ENCODE results near the gene ARHGEF28. TPM values are rescaled to one million over a fixed set of nuclear protein-coding genes. Genes with fewer than 3 reads are reported as not detected.
A peak's percentile ranks its signal among the peaks of the same experiment; 100 is the strongest.

ARHGEF28 gene
- total and polyA plus RNA-seq, 10 of the 15 experiments (the other 5 are each of a cell fraction or from before 2014, with no cell fraction given), result 0.10 to 0.72 (median 0.22) TPM; not detected in 2

DNA sequence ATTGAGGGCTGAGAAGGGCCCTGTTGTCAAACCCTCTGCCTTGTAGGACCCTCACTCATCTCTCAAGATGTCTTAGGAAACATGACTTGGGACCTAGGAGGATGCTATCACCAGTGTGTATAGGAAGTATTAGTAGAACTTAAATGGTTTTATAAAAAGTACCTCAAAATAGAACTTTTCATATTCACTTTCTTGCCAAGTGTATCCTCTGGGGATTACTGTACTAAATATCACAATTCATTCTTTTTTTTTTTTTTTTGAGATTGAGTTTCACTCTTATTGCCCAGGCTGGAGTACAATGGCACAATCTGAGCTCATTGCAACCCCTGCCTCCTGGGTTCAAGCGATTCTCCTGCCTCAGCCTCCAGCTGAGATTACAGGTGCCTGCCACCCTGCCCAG is 56.2 kb downstream of the ARHGEF28 start:
- CTCF ChIA-PET, result interaction anchor here (1.6 kb wide), 1 partner anchor 9 kb away, joined by 5 read pairs; no protein-coding TSS in a partner anchor
- ATAC-seq, result no peak; the same call in 2 of the 3 replicates

DNA sequence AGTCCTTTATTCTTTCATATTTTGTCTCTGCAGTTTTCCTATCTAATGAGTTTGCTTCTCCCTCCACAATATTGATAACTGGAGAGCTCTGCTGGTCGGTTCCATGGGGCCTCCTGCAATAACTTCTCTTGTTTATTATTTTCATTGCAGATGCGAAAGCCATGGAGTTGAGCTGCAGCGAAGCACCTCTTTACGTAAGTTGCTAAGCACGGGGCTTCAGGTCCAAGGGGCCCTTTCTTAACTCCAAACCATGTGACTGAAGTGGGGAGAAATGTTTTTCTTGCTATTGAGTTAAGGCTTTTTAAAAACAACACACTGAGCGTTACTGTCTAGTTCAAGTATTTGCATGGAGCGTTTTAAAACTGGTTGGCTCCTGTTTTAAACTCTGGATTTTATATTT is 58.7 kb downstream of the ARHGEF28 start:
- CTCF ChIA-PET, result interaction anchor here (1.7 kb wide), 1 partner anchor 9 kb away, joined by 4 read pairs; no protein-coding TSS in a partner anchor
- Histone ChIP-seq H3K9me3 (replicated peaks; ENCODE audit: control insufficient read depth, insufficient read depth, low read length) (no peaks in the 10 kb centered on the region), H3K9ac (ENCODE audit: control insufficient read depth, insufficient read depth, low read length) (no peak overlapping the region), H4K20me1 (ENCODE audit: control insufficient read depth, insufficient read depth) (no peaks in the 10 kb centered on the region), H3K27me3 (replicated peaks in 1 of 2; ENCODE audit: control insufficient read depth in 2 of 2, insufficient read depth in 2 of 2, low read length in 1 of 2) (no peaks in the 10 kb centered on the region), H3K27ac (ENCODE audit: control insufficient read depth, insufficient read depth) (no peak overlapping the region), H3K4me3 (no peak overlapping the region), H3K36me3 (ENCODE audit: control insufficient read depth in 2 of 2, insufficient read depth in 2 of 2, low read length in 1 of 2) (no peaks in the 10 kb centered on the region), H3K4me1 (ENCODE audit: control insufficient read depth, insufficient read depth, low read length) (peaks cover 2% of the 10 kb centered on the region; the same call in 1 of the 2 replicates), H3K79me2 (ENCODE audit: control insufficient read depth, insufficient read depth, low read length) (no peaks in the 10 kb centered on the region), H2AFZ (ENCODE audit: control insufficient read depth, low read depth, low read length) (no peak overlapping the region), H3K4me2 (ENCODE audit: control insufficient read depth, insufficient read depth) (no peak overlapping the region)
- DNase-seq (ENCODE audit: low read depth, low spot score) (no peak), ATAC-seq (no peak), FAIRE-seq (no peak)
- in situ Hi-C loops (cut with MboI), result no loop called here
- BruUV-seq (replicated peaks), result no TSS peak
- intact Hi-C loops (cut with micrococcal nuclease; ENCODE audit: unreplicated experiment), result loop anchor here (10.0 kb wide), 1 partner anchor 950 kb away; no protein-coding TSS in a partner anchor
- TF ChIP-seq IRF4 (IDR thresholded peaks at IDR 0.05; ENCODE audit: low read depth, low read length) (no peak), SPI1 (IDR thresholded peaks at IDR 0.05; ENCODE audit: borderline replicate concordance, insufficient read depth, low read depth, low read length) (no peak), ZZZ3 (IDR thresholded peaks at IDR 0.05; ENCODE audit: control insufficient read depth, insufficient read length, low read depth) (no peak), KDM1A (IDR thresholded peaks at IDR 0.05; ENCODE audit: borderline replicate concordance) (no peak), KAT2A (conservative IDR thresholded peaks at IDR 0.05; ENCODE audit: control insufficient read depth, low read depth, low read length) (no peak)
- SMC1A ChIA-PET (ENCODE audit: uncharacterized antibody, unreplicated experiment), result interaction anchor here (1.2 to 1.4 kb wide), 2 partner anchors 9 to 49 kb away, joined by 3 to 5 read pairs; no protein-coding TSS in a partner anchor
- WGBS (ENCODE audit: insufficient coverage, insufficient replicate concordance, low lambda C conversion rate, missing lambda C conversion rate), result 64% methylated on average over 7 of the region's 7 CpGs
- RAD21 ChIA-PET (ENCODE audit: unreplicated experiment), result no interaction called here
- POLR2A ChIA-PET, result no interaction called here

More for the DNA sequence above, 56.2 kb downstream of the ARHGEF28 start:
- SMC1A ChIA-PET (ENCODE audit: uncharacterized antibody, unreplicated experiment), result interaction anchor here (0.7 to 2.2 kb wide), 2 partner anchors 11 to 1839 kb away, joined by 3 to 7 read pairs; no protein-coding TSS in a partner anchor
- Histone ChIP-seq H3K79me2 (ENCODE audit: control insufficient read depth, insufficient read depth, low read length) (no peaks in the 10 kb centered on the region), H3K4me2 (ENCODE audit: control insufficient read depth, insufficient read depth) (no peak overlapping the region), H4K20me1 (ENCODE audit: control insufficient read depth, insufficient read depth) (no peaks in the 10 kb centered on the region), H2AFZ (ENCODE audit: control insufficient read depth, low read depth, low read length) (no peak overlapping the region), H3K9me3 (replicated peaks; ENCODE audit: control insufficient read depth, insufficient read depth, low read length) (no peaks in the 10 kb centered on the region), H3K27me3 (replicated peaks in 1 of 2; ENCODE audit: control insufficient read depth in 2 of 2, insufficient read depth in 2 of 2, low read length in 1 of 2) (no peaks in the 10 kb centered on the region), H3K4me3 (no peak overlapping the region), H3K4me1 (ENCODE audit: control insufficient read depth, insufficient read depth, low read length) (peaks cover 3% of the 10 kb centered on the region; the same call in 1 of the 2 replicates), H3K9ac (ENCODE audit: control insufficient read depth, insufficient read depth, low read length) (no peak overlapping the region), H3K36me3 (ENCODE audit: control insufficient read depth in 2 of 2, insufficient read depth in 2 of 2, low read length in 1 of 2) (no peaks in the 10 kb centered on the region), H3K27ac (ENCODE audit: control insufficient read depth, insufficient read depth) (no peak overlapping the region)
- intact Hi-C loops (cut with micrococcal nuclease; ENCODE audit: unreplicated experiment), result loop anchor here (10.0 kb wide), 1 partner anchor 953 kb away; no protein-coding TSS in a partner anchor
- no peak for FAIRE-seq
- TF ChIP-seq MEF2B (IDR thresholded peaks at IDR 0.05; ENCODE audit: partially characterized antibody, poor library complexity, severe bottlenecking) (peak; percentile 64), ZNF207 (IDR thresholded peaks at IDR 0.05; ENCODE audit: borderline replicate concordance) (no peak)
- no peak for DNase-seq (ENCODE audit: low read depth, low spot score)
- no TSS peak for BruUV-seq (replicated peaks)
- in situ Hi-C loops (cut with MboI), result no loop called here
- RAD21 ChIA-PET (ENCODE audit: unreplicated experiment), result interaction anchor here (0.9 to 1.4 kb wide), 3 partner anchors 8 to 12 kb away, joined by 3 to 4 read pairs (median 4); no protein-coding TSS in a partner anchor
- POLR2A ChIA-PET, result no interaction called here
- 42% methylated on average over 1 of the region's 1 CpG for WGBS (ENCODE audit: insufficient coverage, insufficient replicate concordance, low lambda C conversion rate, missing lambda C conversion rate)

Data from GM12878 (cell line).